ENCODE measurements around the gene ASZ1.

GRCh38 chr7:117350027-117350426 lies 77.3 kb downstream of the ASZ1 start:
- TF ChIP-seq, protein P1, sequence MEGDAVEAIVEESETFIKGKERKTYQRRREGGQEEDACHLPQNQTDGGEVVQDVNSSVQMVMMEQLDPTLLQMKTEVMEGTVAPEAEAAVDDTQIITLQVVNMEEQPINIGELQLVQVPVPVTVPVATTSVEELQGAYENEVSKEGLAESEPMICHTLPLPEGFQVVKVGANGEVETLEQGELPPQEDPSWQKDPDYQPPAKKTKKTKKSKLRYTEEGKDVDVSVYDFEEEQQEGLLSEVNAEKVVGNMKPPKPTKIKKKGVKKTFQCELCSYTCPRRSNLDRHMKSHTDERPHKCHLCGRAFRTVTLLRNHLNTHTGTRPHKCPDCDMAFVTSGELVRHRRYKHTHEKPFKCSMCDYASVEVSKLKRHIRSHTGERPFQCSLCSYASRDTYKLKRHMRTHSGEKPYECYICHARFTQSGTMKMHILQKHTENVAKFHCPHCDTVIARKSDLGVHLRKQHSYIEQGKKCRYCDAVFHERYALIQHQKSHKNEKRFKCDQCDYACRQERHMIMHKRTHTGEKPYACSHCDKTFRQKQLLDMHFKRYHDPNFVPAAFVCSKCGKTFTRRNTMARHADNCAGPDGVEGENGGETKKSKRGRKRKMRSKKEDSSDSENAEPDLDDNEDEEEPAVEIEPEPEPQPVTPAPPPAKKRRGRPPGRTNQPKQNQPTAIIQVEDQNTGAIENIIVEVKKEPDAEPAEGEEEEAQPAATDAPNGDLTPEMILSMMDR (conservative IDR thresholded peaks at IDR 0.05; ENCODE audit: low read depth, low read length) = no peak
- TF ChIP-seq POLR2A (IDR thresholded peaks at IDR 0.05; ENCODE audit: low read depth, low read length) = no peak
- TF ChIP-seq MAFK (IDR thresholded peaks at IDR 0.05; ENCODE audit: low read depth, low read length) = no peak
- no peak for TF ChIP-seq RFX5 (IDR thresholded peaks at IDR 0.05; ENCODE audit: low read depth, low read length)
- TF ChIP-seq SMC3 (IDR thresholded peaks at IDR 0.05; ENCODE audit: low read depth, low read length) = no peak
- TF ChIP-seq BHLHE40 (IDR thresholded peaks at IDR 0.05; ENCODE audit: low read depth, low read length) = no peak
- no peak for TF ChIP-seq CHD1 (IDR thresholded peaks at IDR 0.05; ENCODE audit: low read depth, low read length)
- no peak for TF ChIP-seq RAD21 (IDR thresholded peaks at IDR 0.05; ENCODE audit: low read length)
- TF ChIP-seq FOS (IDR thresholded peaks at IDR 0.05; ENCODE audit: low read depth, low read length) = no peak
